CD4-positive, alpha-beta T cell treated with Interleukin-6 at 100 ng/mL for 8 hours (primary cell): ENCODE measurements around the gene BICDL2.

Source experiments
- DNase-seq: peaks from one replicate; pipeline ENCODE4 v3.0.0-alpha.2; 2020; ENCODE audit warnings: mixed read lengths, low spot score

The BICDL2 gene

GRCh38 chr16:3046641-3047386, 10.1 kb upstream of the BICDL2 start:
- no peak for DNase-seq

DNA sequence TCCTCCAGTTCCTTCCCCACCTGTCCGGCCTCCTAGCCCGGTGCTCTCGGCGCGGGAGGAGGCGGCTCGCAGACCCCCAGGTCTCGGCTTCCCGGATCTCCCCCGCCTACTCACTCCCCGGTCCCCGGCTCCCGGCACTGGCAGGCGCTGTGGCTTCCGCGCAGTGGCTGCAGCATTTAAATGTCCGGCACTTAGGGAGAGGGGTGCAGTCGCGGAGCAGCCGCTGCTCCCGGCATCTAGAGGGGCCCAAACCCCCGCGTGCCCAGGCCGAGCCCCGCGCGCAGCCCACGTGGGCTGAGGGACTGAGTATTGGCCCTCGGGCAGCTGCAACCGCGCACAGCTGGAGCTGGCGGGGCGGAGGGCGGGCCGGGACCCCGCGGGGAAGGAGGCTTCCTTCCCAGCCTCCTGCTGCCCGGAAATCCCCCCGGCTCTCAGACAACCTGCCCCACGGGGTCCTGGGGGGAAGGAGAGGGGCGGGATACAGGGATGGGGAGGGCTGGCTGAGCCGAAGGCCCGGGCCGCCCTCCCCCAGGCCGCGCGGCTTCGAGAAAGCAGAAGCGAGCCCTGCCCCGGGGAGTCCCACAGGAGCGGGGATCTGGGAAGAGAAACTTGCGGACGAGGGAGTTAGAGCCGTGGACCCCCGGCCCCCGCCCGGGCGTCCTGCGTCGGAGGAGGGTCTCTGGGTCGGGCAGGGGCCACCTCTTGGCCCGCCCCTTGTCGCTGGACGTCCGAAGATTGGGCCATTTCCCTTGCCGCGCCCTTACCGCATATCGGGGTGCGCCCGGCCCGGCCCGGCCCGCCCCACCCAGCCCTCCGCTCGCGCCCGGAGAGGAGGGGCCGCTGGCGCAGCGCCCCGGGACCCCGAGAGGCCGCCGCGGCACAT, 9.3 kb upstream of the BICDL2 start, which contains the start of gene MMP25:
MMP25 (plus strand) TSS at position 804 of the 883 bp plus-strand sequence. CDS start 357 bp downstream, outside the sequence.
- no peak for DNase-seq

- no peak for DNase-seq
These were observed 8.0 kb upstream of the BICDL2 start for GRCh38 chr16:3044708-3045107.

- no peak for DNase-seq
These were observed 5.6 kb upstream of the BICDL2 start for GRCh38 chr16:3042376-3042775.

DNA sequence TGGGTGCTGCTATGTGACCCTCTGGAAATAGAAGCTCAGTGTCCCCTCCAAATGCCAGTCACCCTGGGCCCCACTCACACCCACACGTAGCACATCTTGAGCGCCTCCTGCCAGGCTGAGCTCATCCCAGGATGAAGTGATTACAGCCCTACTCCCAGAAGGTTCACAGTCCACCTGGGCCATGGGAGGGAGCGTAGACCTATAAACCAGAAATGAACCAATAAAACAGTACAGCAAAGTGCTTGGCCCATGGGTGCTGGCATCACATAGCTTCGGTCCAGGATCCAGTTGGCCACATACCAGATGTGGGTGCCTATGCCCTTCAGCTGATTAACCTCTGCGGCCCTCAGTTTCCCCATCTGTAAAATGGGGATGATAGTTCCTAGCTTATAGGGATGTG, 2.2 kb upstream of the BICDL2 start:
- no peak for DNase-seq

DNA sequence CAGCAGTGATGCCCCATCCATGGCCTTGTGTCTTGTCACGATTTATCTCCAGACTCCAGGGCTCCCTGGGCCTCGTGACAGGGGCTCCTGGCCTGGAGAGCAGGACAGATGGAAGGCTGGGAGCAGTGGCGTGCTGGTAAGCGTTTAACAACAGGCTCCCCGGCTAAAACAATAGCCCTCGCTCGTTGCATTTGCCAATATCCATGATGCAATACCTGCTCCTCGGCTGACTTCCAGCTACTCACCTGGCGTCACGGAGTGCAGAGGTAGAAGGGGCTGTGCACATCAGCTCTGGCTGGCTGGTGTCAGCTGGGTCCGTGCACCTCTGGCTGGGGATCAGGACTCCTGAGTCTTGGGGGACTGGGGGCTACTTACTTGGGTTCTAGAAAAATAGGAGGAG, 1.5 kb upstream of the BICDL2 start:
- DNase-seq, result no peak

DNA sequence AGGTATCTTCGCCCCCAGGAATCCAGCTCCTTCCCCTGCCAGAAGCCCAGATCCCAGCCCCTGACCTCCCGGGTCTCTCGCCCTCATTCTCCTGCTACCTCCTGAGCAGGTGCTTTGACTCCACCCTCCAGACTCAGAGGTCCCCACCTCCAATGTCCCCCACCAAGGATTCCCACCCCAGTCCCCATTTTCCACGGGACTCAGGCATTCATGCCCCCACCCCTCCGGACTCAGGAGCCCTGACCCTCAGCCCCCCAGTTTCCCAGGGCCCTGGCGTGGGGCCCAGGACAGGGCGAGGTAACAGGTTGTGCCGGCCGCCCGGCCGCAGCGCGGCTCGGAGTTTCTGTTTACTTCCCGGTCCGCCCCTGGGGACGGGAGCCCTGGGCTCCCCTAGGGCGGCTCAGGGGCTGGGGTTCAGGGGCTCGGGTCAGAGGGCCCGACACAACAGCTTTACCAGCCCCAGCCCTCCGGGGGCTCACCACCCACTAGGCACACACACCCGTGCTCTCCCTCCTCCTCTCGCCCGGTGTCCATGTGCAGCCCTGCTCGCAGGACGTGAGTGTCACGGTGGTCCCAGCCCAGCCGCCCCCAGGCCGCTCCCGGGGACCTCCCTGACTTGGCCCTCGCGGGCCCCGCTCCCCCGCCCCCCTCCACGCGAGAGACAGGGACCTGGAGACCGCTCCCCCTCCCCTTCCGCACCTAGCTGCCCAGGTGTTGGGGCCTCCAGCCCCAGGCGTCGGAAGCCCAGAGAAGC, 595 bp downstream of the BICDL2 start:
- no peak for DNase-seq

DNA sequence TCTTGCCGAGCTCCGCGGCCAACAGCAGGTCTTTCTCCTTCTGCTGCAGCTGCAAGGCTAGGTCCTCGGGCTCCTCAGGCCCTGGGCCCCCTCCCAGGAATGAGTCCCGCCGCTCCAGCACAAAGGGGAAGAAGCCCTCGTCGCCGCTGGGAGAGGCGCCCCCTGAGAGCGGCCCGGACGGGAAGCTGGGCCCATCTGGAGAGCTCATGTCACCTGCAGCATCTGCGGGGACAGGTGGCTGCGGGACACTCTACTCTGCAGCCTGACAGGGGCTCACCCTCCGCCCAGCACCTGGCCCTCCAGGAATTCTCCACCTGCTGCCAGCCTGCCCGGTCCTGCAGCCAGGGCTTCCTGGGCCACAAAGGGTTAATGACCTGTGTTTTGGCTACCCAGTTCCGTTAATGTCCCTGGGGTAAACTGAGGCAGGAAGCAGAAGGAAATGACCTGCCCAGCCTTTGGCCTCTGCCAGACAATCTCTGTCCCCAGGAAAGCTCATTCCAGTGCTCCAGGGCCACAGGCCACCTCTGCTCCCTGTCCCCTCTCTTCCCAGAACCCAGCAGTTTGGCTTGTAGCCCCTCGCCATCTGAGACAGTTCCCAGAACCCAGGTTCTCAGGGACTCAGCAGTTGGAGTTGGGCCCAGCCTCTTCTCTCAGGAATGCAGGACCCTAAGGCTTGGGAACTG, 1.3 kb downstream of the BICDL2 start:
- DNase-seq, result no peak

DNA sequence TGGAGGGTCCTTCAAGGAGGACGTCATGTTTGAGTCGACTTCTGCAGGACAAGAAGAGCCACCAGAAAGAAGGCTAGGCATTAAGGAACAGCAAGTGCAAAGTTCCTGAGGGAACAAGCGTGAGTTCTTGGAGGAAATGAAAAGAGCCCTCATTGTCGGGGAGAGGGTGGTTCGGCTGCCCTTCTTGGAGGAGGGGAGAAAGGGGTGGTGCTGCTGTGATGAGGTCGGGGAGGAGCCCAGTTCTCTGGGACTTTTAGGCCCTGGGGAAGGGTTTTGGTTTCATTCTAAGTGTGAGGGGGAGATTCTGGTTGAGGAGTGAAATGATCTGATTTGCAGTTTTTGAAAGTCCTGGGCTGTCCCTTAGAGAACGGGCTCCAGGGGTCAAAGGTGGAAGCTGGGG, 4.1 kb downstream of the BICDL2 start:
- DNase-seq, result no peak

- no peak for DNase-seq
These were observed 6.2 kb downstream of the BICDL2 start for GRCh38 chr16:3030222-3031212.

DNA sequence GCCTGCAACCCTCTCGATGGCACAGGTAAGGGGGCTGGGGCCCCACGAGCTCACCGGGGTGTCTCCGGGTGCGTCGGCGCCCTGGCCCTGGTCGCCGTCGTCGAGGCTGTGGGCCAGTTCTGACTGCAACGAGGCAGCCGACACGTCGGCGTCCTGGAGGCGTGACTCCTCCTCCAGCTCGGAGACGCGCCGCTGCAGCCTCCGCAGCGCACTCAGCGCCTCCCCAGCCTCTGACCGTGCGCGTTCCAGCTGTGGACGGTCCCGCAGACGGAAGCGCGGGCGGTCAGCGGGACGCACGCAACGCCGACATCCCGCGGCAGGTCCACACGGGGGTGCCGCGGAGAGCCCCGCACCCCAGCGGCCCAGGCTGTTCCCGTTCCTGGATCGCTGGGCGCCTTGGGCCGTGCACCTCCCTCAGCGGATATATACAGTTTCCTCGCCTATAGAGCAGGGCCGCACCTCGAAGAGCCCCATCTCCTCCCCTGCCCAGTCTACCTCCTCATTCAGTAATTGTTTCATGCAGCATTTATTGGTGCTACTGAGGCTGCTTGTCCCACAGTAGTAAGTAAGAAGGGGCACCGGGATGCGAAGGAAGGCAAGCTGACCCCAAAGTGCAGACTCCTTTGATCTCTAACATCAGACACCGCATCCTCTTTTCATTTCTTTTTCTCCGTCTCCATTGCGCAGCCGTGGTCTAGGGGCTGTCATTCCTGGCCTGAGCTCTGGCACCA, 7.1 kb downstream of the BICDL2 start:
- no peak for DNase-seq

DNA sequence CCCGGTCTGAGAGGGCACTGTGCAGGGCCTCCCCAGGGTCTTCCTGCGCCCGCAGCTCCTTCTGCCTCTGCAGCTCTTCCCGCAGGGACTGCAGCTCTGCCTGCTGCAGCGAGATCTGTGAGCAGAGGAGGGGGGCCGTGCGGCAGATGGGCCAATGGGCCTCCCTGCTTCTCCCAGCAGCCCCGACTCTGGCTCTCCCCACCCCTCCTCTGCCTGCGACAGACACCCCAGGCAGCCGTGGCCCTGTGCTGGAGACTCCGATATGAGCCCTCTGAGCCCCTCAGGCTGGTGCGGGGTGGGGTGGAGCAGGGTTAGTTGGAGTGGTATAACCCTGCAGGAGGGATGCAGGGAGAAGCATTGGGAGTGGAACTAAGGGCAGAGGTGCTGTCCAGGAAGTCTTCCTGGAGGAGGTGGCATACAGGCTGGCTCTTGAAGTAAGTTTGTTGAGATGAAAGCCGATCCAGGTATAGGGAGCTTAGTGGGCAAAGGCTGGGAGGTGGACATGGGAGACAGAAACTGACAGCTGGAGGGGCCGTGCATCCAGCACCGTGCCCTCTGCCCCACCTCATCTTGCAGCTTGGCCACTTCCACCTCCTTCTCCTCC, 7.9 kb downstream of the BICDL2 start:
- DNase-seq, result no peak

DNA sequence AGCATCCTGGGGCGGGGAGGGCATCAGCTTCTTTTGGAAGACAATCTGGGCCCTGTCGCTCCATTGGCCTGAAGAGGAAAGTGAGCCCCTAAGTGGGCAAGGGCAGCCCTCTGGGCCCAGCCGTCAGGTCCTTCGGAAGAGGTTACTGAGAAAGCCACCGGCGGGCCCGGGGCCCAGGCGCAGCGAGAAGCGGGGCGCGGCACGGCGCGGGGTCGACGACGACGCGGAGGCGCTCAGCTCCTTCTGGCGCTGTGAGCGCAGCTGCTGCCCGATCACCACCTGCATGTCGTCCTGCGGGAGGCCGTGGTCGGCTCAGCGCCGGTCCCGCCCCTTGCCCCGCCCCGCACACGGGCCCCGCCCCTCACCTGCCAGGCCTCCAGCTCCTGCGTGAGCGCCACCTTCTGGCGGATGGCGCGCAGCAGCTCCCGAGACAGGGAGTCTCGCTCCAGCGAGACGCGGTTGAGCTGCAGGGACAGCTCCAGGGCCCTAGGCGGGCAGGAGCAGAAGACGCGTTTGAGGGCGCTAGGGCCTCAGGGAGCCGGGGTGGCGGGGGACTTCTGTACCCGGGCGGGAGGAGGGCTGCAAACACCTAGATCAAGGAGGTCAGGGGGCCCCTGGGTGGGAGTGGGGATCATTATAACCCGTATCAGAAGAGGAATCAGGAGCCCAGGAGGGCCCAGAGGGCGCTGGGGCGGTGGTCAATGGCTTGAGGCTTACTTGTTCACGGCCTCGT, 8.6 kb downstream of the BICDL2 start:
- DNase-seq, result peak; percentile 87

GRCh38 chr16:3027489-3027795, 9.3 kb downstream of the BICDL2 start:
- DNase-seq, result no peak

GRCh38 chr16:3026609-3027488, 9.9 kb downstream of the BICDL2 start:
- no peak for DNase-seq

GRCh38 chr16:3026003-3026378, 10.8 kb downstream of the BICDL2 start:
- DNase-seq, result no peak

DNA sequence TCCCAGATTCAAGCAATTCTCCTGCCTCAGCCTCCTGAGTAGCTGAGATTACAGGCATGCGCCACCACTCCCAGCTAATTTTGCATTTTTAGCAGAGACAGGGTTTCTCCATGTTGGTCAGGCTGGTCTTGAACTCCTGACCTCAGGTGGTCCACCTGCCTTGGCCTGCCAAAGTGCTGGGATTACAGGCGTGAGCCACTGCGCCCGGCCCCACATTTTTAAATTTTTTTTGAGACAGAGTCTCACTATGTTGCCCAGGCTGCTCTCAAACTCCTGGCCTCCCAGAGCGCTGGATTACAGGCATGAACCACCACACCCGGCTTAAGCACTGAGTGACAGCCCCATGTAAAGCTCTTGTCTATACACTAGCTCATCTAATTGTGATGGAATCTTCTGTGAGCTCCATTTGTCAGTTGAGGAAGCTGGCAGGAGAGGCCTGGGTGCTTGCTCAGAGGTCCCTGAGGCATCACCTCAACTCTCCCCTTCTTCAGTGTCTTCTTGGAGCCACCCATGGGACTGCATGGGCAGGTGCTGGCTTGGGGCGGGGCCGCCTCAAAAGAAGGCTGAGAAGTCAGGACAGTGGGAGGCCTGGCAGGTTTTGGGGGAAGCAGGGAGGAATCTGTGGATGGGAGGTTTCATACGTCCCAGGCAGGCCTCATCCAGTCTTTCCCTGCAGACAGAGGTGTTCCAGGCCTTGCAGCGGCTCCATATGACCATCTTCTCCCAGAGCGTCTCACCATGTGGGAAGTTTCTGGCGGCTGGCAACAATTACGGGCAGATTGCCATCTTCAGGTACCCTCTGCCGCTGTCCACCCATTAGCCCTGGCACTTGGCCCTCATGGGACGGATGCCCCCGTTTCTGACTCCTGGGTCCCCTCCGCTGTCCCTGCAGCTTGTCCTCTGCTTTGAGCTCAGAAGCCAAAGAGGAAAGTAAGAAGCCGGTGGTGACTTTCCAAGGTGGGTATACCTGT, 11.4 kb downstream of the BICDL2 start:
- no peak for DNase-seq
